AG09319 (cell line): ENCODE measurements around the gene CDK5.

ENCODE experiments used
- DNase-seq: peaks from one replicate; pipeline ENCODE4 v3.0.0-alpha.2; 2010; ENCODE audit warnings: low read depth; ENCODE audit errors: extremely low read depth
- CTCF ChIP-seq: IDR thresholded peaks from 2 replicates; pipeline ENCODE4 v1.5.1; 2011; ENCODE audit warnings: low read depth, mild to moderate bottlenecking, inconsistent platforms, low read length, moderate library complexity

The CDK5 gene

GRCh38 chr7:151058781-151059366, 1.2 kb upstream of the CDK5 start:
- DNase-seq: no peak
- TF ChIP-seq CTCF: no peak

- DNase-seq: peak; percentile 98
- no peak for TF ChIP-seq CTCF
These were observed 488 bp upstream of the CDK5 start for GRCh38 chr7:151057989-151058780.

GRCh38 chr7:151056666-151057505, 811 bp downstream of the CDK5 start:
- no peak for DNase-seq
- TF ChIP-seq CTCF: no peak

GRCh38 chr7:151056283-151056665, 1.4 kb downstream of the CDK5 start:
- DNase-seq: no peak
- no peak for TF ChIP-seq CTCF

- no peak for DNase-seq
- no peak for TF ChIP-seq CTCF
These were observed 3.9 kb downstream of the CDK5 start for GRCh38 chr7:151053751-151054150.

- no peak for DNase-seq
- TF ChIP-seq CTCF: no peak
These were observed 4.6 kb downstream of the CDK5 start for GRCh38 chr7:151053096-151053495.

GRCh38 chr7:151051108-151051507, 6.6 kb downstream of the CDK5 start:
- no peak for DNase-seq
- no peak for TF ChIP-seq CTCF
